Transverse colon (tissue), 3 donors: ENCODE measurements around the gene SDSL.

ENCODE experiments used
- EP300 ChIP-seq: sonication (generic); formaldehyde crosslinking; IDR thresholded peaks from one replicate; pipeline ENCODE4 v1.6.1; 2017; ENCODE audit warnings: antibody characterized with exemption, low read depth
- POLR2A ChIP-seq: fragments of 450-650 bp; IDR thresholded peaks from one replicate; pipeline ENCODE4 v1.6.1; 2016; ENCODE audit warnings: antibody characterized with exemption, mild to moderate bottlenecking, moderate library complexity
- TF ChIP-seq, protein P1 (sequence below), 5 experiments: fragments of 200-600 bp in 3 of 5; fragments of 450-650 bp in 2 of 5; sonication (generic) in 3 of 5; IDR thresholded peaks; 1 replicate in 2 of 5; 2 replicates in 3 of 5; pipeline ENCODE4 v1.5.1; 2016 to 2017; ENCODE audit warnings: antibody characterized with exemption in 5 of 5, inconsistent platforms in 3 of 5, mild to moderate bottlenecking in 2 of 5, moderate library complexity in 1 of 5

DNA sequence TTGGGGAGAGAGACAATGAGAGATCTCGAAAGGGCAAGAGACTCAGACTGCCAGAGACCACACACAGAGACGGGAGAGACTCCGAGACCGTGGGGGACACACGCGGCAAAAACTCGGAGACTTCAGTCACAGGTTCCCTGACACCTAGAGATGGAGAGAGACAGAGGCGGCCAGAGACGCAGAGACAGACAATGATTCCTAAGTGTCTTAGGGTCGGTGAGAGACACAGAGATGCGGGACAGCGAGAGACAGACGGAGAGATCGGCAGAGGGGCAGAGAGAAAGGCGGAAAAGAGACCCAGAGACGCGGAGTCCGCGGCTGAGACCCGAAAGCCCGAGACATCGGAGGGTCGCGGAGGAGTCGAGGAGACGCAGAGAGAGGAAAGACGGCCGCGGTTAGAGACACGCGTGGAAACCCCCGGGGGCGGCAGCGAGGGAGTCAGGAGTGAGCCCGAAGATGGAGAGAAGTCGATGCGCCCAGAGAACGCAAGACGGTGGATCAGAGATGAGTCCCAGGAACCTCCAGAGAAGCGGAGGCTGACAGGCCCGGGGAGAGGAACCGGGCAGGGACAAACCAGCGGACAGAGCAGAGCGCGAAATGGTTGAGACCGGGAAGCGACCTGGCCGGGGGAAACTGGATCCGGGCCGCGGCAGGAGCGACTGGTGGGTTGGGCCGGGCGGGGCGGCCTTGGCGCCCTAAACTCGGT is 41.7 kb downstream of the SDSL start:
- TF ChIP-seq, protein P1, sequence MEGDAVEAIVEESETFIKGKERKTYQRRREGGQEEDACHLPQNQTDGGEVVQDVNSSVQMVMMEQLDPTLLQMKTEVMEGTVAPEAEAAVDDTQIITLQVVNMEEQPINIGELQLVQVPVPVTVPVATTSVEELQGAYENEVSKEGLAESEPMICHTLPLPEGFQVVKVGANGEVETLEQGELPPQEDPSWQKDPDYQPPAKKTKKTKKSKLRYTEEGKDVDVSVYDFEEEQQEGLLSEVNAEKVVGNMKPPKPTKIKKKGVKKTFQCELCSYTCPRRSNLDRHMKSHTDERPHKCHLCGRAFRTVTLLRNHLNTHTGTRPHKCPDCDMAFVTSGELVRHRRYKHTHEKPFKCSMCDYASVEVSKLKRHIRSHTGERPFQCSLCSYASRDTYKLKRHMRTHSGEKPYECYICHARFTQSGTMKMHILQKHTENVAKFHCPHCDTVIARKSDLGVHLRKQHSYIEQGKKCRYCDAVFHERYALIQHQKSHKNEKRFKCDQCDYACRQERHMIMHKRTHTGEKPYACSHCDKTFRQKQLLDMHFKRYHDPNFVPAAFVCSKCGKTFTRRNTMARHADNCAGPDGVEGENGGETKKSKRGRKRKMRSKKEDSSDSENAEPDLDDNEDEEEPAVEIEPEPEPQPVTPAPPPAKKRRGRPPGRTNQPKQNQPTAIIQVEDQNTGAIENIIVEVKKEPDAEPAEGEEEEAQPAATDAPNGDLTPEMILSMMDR (IDR thresholded peaks at IDR 0.05) = no peak
- TF ChIP-seq POLR2A = no peak
- TF ChIP-seq EP300 = no peak
